ENCODE measurements around the gene ARHGAP23.

ARHGAP23 gene

GRCh38 chr17:38428112-38428642 is at the start of gene ARHGAP23:
Gene ARHGAP23, plus strand, starts transcription at chr17:38428464. Its CDS starts 22 bp downstream, at chr17:38428486.
- POLR2A ChIA-PET: interaction anchor here (0.9 kb wide), 1 partner anchor 68 kb away, joined by 3 read pairs; no protein-coding TSS in a partner anchor
- CTCF ChIA-PET: interaction anchor here (1.1 to 5.8 kb wide), 8 partner anchors 14 to 235 kb away, joined by 3 to 56 read pairs (median 8); no protein-coding TSS in a partner anchor
- no peak for DNase-seq (ENCODE audit: low read depth, low spot score)
- H3K4me3 ChIP-seq (ENCODE audit: low read depth, low read length): peak within 1 kb of the TSS; percentile 74
- TF ChIP-seq CTCF (IDR thresholded peaks at IDR 0.05; ENCODE audit: insufficient read depth, low read length, missing control alignments): no peak

GRCh38 chr17:38379448-38379847 is 48.8 kb upstream of the ARHGAP23 start:
- ChIA-PET POLR2A (no interaction called here), CTCF (interaction anchor here (0.8 to 7.1 kb wide), 4 partner anchors 13 to 41 kb away, joined by 3 to 40 read pairs (median 3); partner anchors contain the start of gene SOCS7)
- DNase-seq (ENCODE audit: low read depth, low spot score): no peak
- no peak for TF ChIP-seq CTCF (IDR thresholded peaks at IDR 0.05; ENCODE audit: insufficient read depth, low read length, missing control alignments)
- H3K4me3 ChIP-seq (ENCODE audit: low read depth, low read length): no peak overlapping the region

DNA sequence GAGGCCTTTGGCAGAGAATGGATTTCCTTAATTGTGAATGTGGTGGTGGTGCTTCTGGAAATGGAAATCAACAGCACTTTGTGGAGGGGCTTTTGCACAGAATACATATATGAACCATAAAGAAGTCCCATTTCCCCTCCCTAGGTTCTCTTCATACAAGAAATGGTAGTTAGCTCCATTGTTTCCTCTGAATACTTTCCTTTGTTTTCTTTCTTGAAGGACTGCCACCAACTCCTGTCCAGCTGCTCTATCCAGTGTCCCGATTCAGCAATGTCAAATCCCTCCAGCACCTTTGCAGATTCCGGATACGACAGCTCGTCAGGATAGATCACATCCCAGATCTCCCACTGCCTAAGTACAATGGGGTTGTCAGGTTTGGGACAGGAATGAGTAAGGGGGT is 33.2 kb upstream of the ARHGAP23 start:
- H3K4me3 ChIP-seq (ENCODE audit: low read depth, low read length): no peak overlapping the region
- ChIA-PET POLR2A (no interaction called here), CTCF (interaction anchor here (1.1 to 3.4 kb wide), 2 partner anchors 18 to 46 kb away, joined by 3 to 13 read pairs; no protein-coding TSS in a partner anchor)
- no peak for TF ChIP-seq CTCF (IDR thresholded peaks at IDR 0.05; ENCODE audit: insufficient read depth, low read length, missing control alignments)
- DNase-seq (ENCODE audit: low read depth, low spot score): no peak

DNA sequence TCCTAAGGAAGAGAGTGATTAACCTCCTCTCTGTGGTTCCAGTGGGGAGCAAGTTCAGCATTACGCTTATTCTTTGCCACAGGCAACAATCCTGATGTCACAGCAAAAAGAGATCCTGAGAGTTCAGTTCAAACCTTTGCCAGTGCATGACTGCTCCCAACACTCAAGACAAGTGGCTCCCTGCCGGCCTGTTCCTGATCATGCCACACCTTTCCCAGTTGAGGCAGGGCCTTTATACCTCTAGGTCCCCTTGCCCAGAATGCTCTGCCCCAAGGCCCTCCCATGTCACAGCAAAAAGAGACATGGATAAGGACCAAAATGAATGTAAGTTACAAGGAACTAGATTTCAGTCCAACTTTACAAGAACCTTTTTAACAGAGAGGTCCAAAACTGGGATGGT is 31.0 kb upstream of the ARHGAP23 start:
- ChIA-PET POLR2A (no interaction called here), CTCF (interaction anchor here (1.3 to 3.4 kb wide), 3 partner anchors 11 to 48 kb away, joined by 3 to 13 read pairs (median 4); no protein-coding TSS in a partner anchor)
- DNase-seq (ENCODE audit: low read depth, low spot score): no peak

DNA sequence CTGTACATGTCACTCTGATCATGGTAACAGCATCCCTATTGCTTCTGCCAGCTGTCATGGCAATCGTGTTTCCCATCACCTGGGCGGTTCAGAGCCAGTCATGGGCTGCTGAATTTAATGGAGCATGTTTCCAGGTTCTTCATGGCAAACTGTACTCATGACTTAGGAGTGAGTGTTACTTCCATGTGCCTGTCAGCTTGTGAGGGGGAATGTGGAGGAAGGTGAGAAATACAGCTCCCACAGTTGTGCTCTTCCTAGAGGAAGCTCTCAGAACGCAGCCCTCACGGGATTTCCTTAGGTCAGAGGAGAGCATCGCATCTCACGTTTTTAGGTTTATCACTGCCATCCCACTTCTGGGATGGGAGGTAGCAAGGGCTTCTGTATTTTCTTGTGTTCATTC is 28.0 kb upstream of the ARHGAP23 start:
- POLR2A ChIA-PET: no interaction called here
- CTCF ChIA-PET: interaction anchor here (1.1 to 3.8 kb wide), 3 partner anchors 13 to 52 kb away, joined by 4 to 21 read pairs (median 16); no protein-coding TSS in a partner anchor
- DNase-seq (ENCODE audit: low read depth, low spot score): no peak
- TF ChIP-seq CTCF (IDR thresholded peaks at IDR 0.05; ENCODE audit: insufficient read depth, low read length, missing control alignments): no peak
- H3K4me3 ChIP-seq (ENCODE audit: low read depth, low read length): no peak overlapping the region

More for the DNA sequence above, 31.0 kb upstream of the ARHGAP23 start:
- no peak for TF ChIP-seq CTCF (IDR thresholded peaks at IDR 0.05; ENCODE audit: insufficient read depth, low read length, missing control alignments)
- no peak overlapping the region for H3K4me3 ChIP-seq (ENCODE audit: low read depth, low read length)

DNA sequence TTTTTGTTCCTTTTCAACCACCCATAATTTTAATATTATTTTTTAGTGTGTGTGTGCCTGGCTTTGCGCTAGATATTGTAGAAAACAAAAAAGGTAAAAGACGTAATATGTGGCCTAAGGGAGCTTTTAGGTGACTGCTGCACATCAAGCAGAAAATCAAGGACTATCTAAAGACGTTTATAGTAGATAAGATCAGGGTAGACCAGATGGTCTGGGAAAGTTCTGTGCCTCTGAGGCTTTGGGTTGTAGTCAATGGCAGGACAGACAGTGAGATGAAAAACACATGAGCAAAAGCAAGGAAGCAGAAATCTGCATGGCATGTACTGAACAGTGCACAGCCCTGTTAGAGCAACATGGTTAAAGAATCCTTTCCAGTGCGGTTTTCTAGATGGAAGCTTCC is 26.8 kb upstream of the ARHGAP23 start:
- no peak overlapping the region for H3K4me3 ChIP-seq (ENCODE audit: low read depth, low read length)
- CTCF ChIA-PET: interaction anchor here (1.0 to 3.8 kb wide), 5 partner anchors 9 to 78 kb away, joined by 3 to 21 read pairs (median 4); no protein-coding TSS in a partner anchor
- POLR2A ChIA-PET: no interaction called here
- no peak for DNase-seq (ENCODE audit: low read depth, low spot score)
- TF ChIP-seq CTCF (IDR thresholded peaks at IDR 0.05; ENCODE audit: insufficient read depth, low read length, missing control alignments): no peak
